Measurements from ENCODE around the gene GALNT16. TPM values are rescaled to one million over a fixed set of nuclear protein-coding genes. Genes with fewer than 3 reads are reported as not detected.

Gene GALNT16
- total RNA-seq, result 2.1 and 5.0 TPM in 2 replicates

DNA sequence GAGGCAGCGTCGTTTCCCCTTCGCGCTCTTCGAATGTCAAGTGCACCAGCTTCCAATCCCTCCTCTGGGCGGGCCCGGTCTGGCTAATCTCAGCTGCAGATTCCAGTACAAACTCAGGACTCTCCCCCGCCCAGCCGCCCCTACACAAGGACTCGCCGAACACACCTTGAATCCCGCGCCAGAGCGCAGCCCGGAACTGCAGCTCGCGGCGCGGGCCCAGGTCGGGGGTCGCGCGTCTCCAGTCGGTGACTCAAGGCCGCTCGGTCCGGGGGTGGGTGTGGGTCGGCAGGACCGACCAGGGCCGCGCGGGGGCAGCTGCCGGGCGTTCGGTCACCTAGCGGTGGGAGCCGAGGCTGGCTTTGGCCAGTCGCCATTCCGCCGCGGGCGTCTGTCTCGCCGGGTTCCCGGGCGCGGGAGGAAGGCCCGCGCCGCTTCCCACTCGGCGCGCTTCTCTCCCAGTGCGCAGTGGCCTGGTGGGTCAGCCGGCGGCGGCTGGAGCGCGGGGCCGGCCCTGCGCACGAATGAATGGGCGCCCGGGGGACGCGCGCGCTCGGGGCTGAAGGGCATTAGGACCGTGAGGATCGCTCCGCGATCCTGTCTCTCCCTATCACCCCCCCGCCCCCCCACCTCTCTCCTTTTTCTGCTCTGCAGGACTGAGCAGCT is at the start of gene GALNT16:
Gene GALNT16 (plus strand): TSS at position 632 of the 663 bp plus-strand sequence. CDS start 133 bp downstream, outside the sequence.

DNA sequence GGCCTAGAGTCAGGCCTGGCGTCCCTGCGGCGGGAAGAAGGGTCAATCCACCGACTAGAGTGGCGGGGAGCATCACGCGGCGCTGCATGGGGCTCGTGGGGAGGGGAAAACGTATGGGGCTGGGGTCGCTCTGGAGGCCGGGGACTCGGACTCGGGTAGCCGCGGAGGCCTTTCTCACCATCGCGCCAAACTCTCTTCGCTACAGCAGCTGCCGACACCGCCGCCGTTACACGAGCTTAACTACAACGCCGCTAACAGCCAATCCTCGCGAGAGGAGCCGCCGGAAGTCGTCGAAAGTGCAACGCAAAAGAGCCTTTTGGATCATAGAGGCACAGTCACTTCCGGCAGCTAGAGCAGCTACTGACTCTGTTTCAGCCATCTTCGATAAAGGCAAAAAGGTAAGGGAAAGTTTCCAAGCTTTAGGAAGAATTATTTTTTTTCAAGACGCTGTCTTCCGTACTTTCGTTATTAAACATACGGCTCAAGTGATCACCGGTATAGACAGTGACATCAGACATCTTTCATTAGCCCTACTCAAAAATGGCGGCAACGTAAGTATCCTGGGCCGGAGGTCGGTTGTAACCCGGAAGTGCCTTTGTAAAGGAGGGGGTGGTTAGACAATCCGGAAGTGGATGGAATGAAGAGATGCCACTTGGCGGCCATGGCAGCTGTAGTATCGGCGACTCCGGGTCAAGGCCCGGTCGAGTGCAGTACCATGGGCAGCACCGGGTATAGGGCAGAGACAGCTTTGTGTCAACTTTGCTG is 138.3 kb downstream of the GALNT16 start, which contains the start of the genes ERH and SLC39A9:
Gene ERH (minus strand): TSS at position 247 of the 765 bp plus-strand sequence. CDS start 66 bp downstream, at position 181.
Gene SLC39A9 (plus strand): TSS at position 640 of the 765 bp plus-strand sequence. CDS start 678 bp downstream, outside the sequence.

Other genes starting within 250 kb of the GALNT16 start
- gene DCAF5, start 107.0 kb upstream of the GALNT16 start, total RNA-seq, result 18.7 and 19.4 TPM in 2 replicates
- 12.8 and 25.3 TPM in 2 replicates for gene EXD2, start 68.7 kb upstream of the GALNT16 start, total RNA-seq
- gene ERH, start 138.1 kb downstream of the GALNT16 start, total RNA-seq, result 79.7 and 95.3 TPM in 2 replicates
- gene SLC39A9, start 138.5 kb downstream of the GALNT16 start, total RNA-seq, result 121 and 198 TPM in 2 replicates
- not detected in 2 replicates for gene PLEKHD1, start 224.6 kb downstream of the GALNT16 start, total RNA-seq

All from smooth muscle cell of the umbilical artery (primary cell).